Spleen (tissue), 7 donors: ENCODE measurements around the gene SYDE2.

Source experiments
- CTCF ChIP-seq, 11 experiments: fragments of 200-600 bp in 7 of 11; fragments of 450-650 bp in 4 of 11; sonication (generic) in 4 of 11; IDR thresholded peaks in 8 of 11; conservative IDR thresholded peaks in 3 of 11; 1 replicate in 7 of 11; 2 replicates in 4 of 11; pipeline versions ENCODE4 v1.4.0 to v1.8.0; 2016 to 2021; ENCODE audit warnings: antibody characterized with exemption in 11 of 11, inconsistent platforms in 4 of 11, mild to moderate bottlenecking in 1 of 11
- POLR2A ChIP-seq, 3 donors: fragments of 450-650 bp; IDR thresholded peaks; one replicate each; pipeline ENCODE4 v1.5.1; 2017; ENCODE audit warnings: antibody characterized with exemption in 3 of 3, mild to moderate bottlenecking in 1 of 3
- donor health status: DM: no; HTN: no; CAD: no; lungs with moderate emphysema.
- donor health status: DM: no; HTN: no; CAD: no.
- donor health status: DM: no; HTN: no; CAD: no.

GRCh38 chr1:85196358-85196757 is 4.5 kb downstream of the SYDE2 start:
- TF ChIP-seq POLR2A (IDR thresholded peaks at IDR 0.05): no peak
- TF ChIP-seq CTCF (IDR thresholded peaks at IDR 0.05 in 8 of 11, conservative IDR thresholded peaks at IDR 0.05 in 3 of 11): no peak
